DND-41 (cell line): ENCODE measurements around the gene ZFYVE28.

Experiments used
- CTCF ChIP-seq: IDR thresholded peaks from 2 replicates; pipeline ENCODE4 v1.5.1; 2012; ENCODE audit warnings: borderline replicate concordance, low read length, moderate library complexity, mild to moderate bottlenecking; ENCODE audit not compliant: poor library complexity, severe bottlenecking; ENCODE audit errors: extremely low read depth
- EZH2 ChIP-seq: IDR thresholded peaks from 3 replicates; pipeline ENCODE4 v1.6.1; 2012; ENCODE audit warnings: borderline replicate concordance, low read depth, mild to moderate bottlenecking, moderate library complexity, low read length, inconsistent platforms; ENCODE audit not compliant: severe bottlenecking

GRCh38 chr4:2332976-2333319 lies 85.5 kb downstream of the ZFYVE28 start:
- TF ChIP-seq CTCF (no peak), EZH2 (no peak)
